Lower lobe of right lung (tissue), 2 donors: ENCODE data around the gene ADCY7. TPM values are rescaled to one million over a fixed set of nuclear protein-coding genes. Genes with fewer than 3 reads are reported as not detected.

ENCODE experiments used
- ATAC-seq, 2 donors: fragments of 200-7000 bp; cut with Tn5 transposase; one replicate each; pipeline ENCODE4 v1.9.1; 2020 to 2022; ENCODE audit warnings: mild to moderate bottlenecking in 2 of 2, moderate library complexity in 2 of 2
- DNase-seq: peaks from one replicate; pipeline ENCODE4 v3.0.0-alpha.2; 2020
- H3K27ac ChIP-seq: fragments of 200-600 bp; one replicate; pipeline ENCODE4 v1.8.0; 2022
- H3K27me3 ChIP-seq: fragments of 200-600 bp; one replicate; pipeline ENCODE4 v1.8.0; 2022; ENCODE audit warnings: low read depth
- H3K36me3 ChIP-seq: fragments of 200-600 bp; one replicate; pipeline ENCODE4 v1.8.0; 2022; ENCODE audit warnings: mild to moderate bottlenecking
- H3K4me1 ChIP-seq: fragments of 200-600 bp; one replicate; pipeline ENCODE4 v1.8.0; 2022
- H3K4me3 ChIP-seq: fragments of 200-600 bp; one replicate; pipeline ENCODE4 v1.8.0; 2022; ENCODE audit warnings: mild to moderate bottlenecking
- H3K9me3 ChIP-seq: fragments of 200-600 bp; one replicate; pipeline ENCODE4 v1.8.0; 2022
- CTCF ChIP-seq: fragments of 200-600 bp; IDR thresholded peaks from one replicate; pipeline ENCODE4 v1.8.0; 2022; ENCODE audit warnings: antibody characterized with exemption, mild to moderate bottlenecking
- intact Hi-C: fragments of 100-400 bp; cut with DNase I; formaldehyde crosslinking; loops from one replicate; pipeline ENCODE4 v1.11.0; 2022
- total RNA-seq: library from RNA; stranded (reverse); fragmentation: NEBNext Ultra II Directional; extraction: Animal tissue kit (Norgen Biotek cat#: 25700); gene quantifications from one replicate; pipeline ENCODE4 v1.2.1, GENCODE V29; 2021
- donor health status: DM: no; HTN: yes; CAD: no; lungs with severe emphysema.

Gene ADCY7
- total RNA-seq, 1 donor from 2014 or later: 115 TPM

GRCh38 chr16:50351116-50351515, 84.8 kb downstream of the ADCY7 start:
- no peak for ATAC-seq
- no peaks in the 10 kb centered on the region for H3K9me3 ChIP-seq
- H3K4me3 ChIP-seq: no peak overlapping the region
- H3K36me3 ChIP-seq: peaks cover 62% of the 10 kb centered on the region
- no peak for TF ChIP-seq CTCF
- peaks cover 15% of the 10 kb centered on the region for H3K4me1 ChIP-seq
- intact Hi-C loops: no loop called here
- no peaks in the 10 kb centered on the region for H3K27me3 ChIP-seq
- DNase-seq: no peak
- H3K27ac ChIP-seq: no peak overlapping the region

- H3K36me3 ChIP-seq: peaks cover 65% of the 10 kb centered on the region
- H3K4me3 ChIP-seq: no peak overlapping the region
- peaks cover 15% of the 10 kb centered on the region for H3K4me1 ChIP-seq
- intact Hi-C loops: no loop called here
- no peak overlapping the region for H3K27ac ChIP-seq
- H3K27me3 ChIP-seq: no peaks in the 10 kb centered on the region
- no peaks in the 10 kb centered on the region for H3K9me3 ChIP-seq
- no peak for DNase-seq
- no peak for ATAC-seq
- TF ChIP-seq CTCF: no peak
Measured at GRCh38 chr16:50351952-50352351, 85.6 kb downstream of the ADCY7 start.

GRCh38 chr16:50354082-50354481, 87.7 kb downstream of the ADCY7 start:
- H3K9me3 ChIP-seq: no peaks in the 10 kb centered on the region
- intact Hi-C loops: no loop called here
- no peak for TF ChIP-seq CTCF
- peaks cover 75% of the 10 kb centered on the region for H3K36me3 ChIP-seq
- no peaks in the 10 kb centered on the region for H3K27me3 ChIP-seq
- no peak overlapping the region for H3K4me3 ChIP-seq
- DNase-seq (no peak), ATAC-seq (peak; percentile 47 to 89)
- peaks cover 15% of the 10 kb centered on the region for H3K4me1 ChIP-seq
- peak overlapping the region; percentile 75 for H3K27ac ChIP-seq

GRCh38 chr16:50354629-50355456, 88.5 kb downstream of the ADCY7 start:
- TF ChIP-seq CTCF: peak; percentile 66
- Histone ChIP-seq H3K27ac (peak overlapping the region; percentile 75), H3K36me3 (peaks cover 69% of the 10 kb centered on the region), H3K4me3 (no peak overlapping the region), H3K4me1 (peaks cover 19% of the 10 kb centered on the region), H3K9me3 (no peaks in the 10 kb centered on the region), H3K27me3 (no peaks in the 10 kb centered on the region)
- intact Hi-C loops: no loop called here
- DNase-seq: no peak
- ATAC-seq: peak in 1 of 2 donors; percentile 67

GRCh38 chr16:50359626-50360025, 93.3 kb downstream of the ADCY7 start:
- Histone ChIP-seq H3K27ac (no peak overlapping the region), H3K36me3 (peaks cover 61% of the 10 kb centered on the region), H3K4me1 (peaks cover 16% of the 10 kb centered on the region), H3K27me3 (no peaks in the 10 kb centered on the region), H3K4me3 (no peak overlapping the region), H3K9me3 (no peaks in the 10 kb centered on the region)
- TF ChIP-seq CTCF: no peak
- intact Hi-C loops: no loop called here
- ATAC-seq: peak in 1 of 2 donors; percentile 52
- no peak for DNase-seq
